Glutamatergic neuron (in vitro differentiated cells): Measurements from ENCODE around the gene GPD2. TPM values are rescaled to one million over a fixed set of nuclear protein-coding genes. Genes with fewer than 3 reads are reported as not detected.

ENCODE experiments used
- DNase-seq: peaks from one replicate; pipeline ENCODE4 v3.0.0; 2022
- H3K27ac Mint-ChIP-seq: one replicate; pipeline ENCODE4 v1.8.0; 2020; ENCODE audit warnings: mild to moderate bottlenecking, mixed read lengths, inconsistent platforms; ENCODE audit not compliant: unreplicated experiment
- H3K27me3 Mint-ChIP-seq: one replicate; pipeline ENCODE4 v1.8.0; 2020; ENCODE audit warnings: mild to moderate bottlenecking, moderate library complexity, mixed read lengths, inconsistent platforms; ENCODE audit not compliant: unreplicated experiment
- H3K36me3 Mint-ChIP-seq: one replicate; pipeline ENCODE4 v1.8.0; 2020; ENCODE audit warnings: mild to moderate bottlenecking, mixed read lengths, inconsistent platforms; ENCODE audit not compliant: unreplicated experiment
- H3K4me1 Mint-ChIP-seq: one replicate; pipeline ENCODE4 v1.8.0; 2020; ENCODE audit warnings: mild to moderate bottlenecking, low read depth, mixed read lengths, inconsistent platforms; ENCODE audit not compliant: unreplicated experiment
- H3K4me3 Mint-ChIP-seq: one replicate; pipeline ENCODE4 v1.8.0; 2020; ENCODE audit warnings: mild to moderate bottlenecking, mixed read lengths, inconsistent platforms; ENCODE audit not compliant: unreplicated experiment
- H3K9me3 Mint-ChIP-seq: one replicate; pipeline ENCODE4 v1.8.0; 2020; ENCODE audit warnings: mild to moderate bottlenecking, moderate library complexity, mixed read lengths, inconsistent platforms; ENCODE audit not compliant: unreplicated experiment
- CTCF ChIP-seq: fragments of 200-600 bp; sonication (generic); IDR thresholded peaks from one replicate; pipeline ENCODE4 v1.5.0; 2021; ENCODE audit not compliant: partially characterized antibody, unreplicated experiment
- total RNA-seq: library from RNA; stranded (reverse); fragmentation: NEBNext Ultra II Directional; extraction: Animal tissue kit (Norgen Biotek cat#: 25700); gene quantifications from one replicate; pipeline ENCODE4 v1.2.1, GENCODE V29; 2021; ENCODE audit not compliant: unreplicated experiment

Gene GPD2
- total RNA-seq, 1 donor from 2014 or later: 26.2 TPM

GRCh38 chr2:156474401-156474800, 38.2 kb downstream of the GPD2 start:
- Mint-ChIP-seq H3K4me3 (no peak overlapping the region), H3K9me3 (no peaks in the 10 kb centered on the region), H3K36me3 (no peaks in the 10 kb centered on the region), H3K27ac (no peak overlapping the region), H3K27me3 (peaks cover under 1% of the 10 kb centered on the region), H3K4me1 (no peaks in the 10 kb centered on the region)
- TF ChIP-seq CTCF: no peak
- no peak for DNase-seq

- Mint-ChIP-seq H3K9me3 (no peaks in the 10 kb centered on the region), H3K27ac (no peak overlapping the region), H3K27me3 (no peaks in the 10 kb centered on the region), H3K36me3 (no peaks in the 10 kb centered on the region), H3K4me3 (no peak overlapping the region), H3K4me1 (no peaks in the 10 kb centered on the region)
- no peak for TF ChIP-seq CTCF
- DNase-seq: no peak
These were observed 40.1 kb downstream of the GPD2 start for GRCh38 chr2:156476021-156476849.

- H3K27ac Mint-ChIP-seq: no peak overlapping the region
- no peaks in the 10 kb centered on the region for H3K27me3 Mint-ChIP-seq
- no peaks in the 10 kb centered on the region for H3K9me3 Mint-ChIP-seq
- TF ChIP-seq CTCF: no peak
- H3K4me3 Mint-ChIP-seq: no peak overlapping the region
- H3K36me3 Mint-ChIP-seq: no peaks in the 10 kb centered on the region
- H3K4me1 Mint-ChIP-seq: no peaks in the 10 kb centered on the region
- DNase-seq: no peak
These were observed 40.6 kb downstream of the GPD2 start for GRCh38 chr2:156476850-156477206.

GRCh38 chr2:156480376-156480775, 44.2 kb downstream of the GPD2 start:
- Mint-ChIP-seq H3K4me3 (no peak overlapping the region), H3K4me1 (no peaks in the 10 kb centered on the region), H3K9me3 (no peaks in the 10 kb centered on the region), H3K27me3 (no peaks in the 10 kb centered on the region), H3K36me3 (no peaks in the 10 kb centered on the region), H3K27ac (no peak overlapping the region)
- no peak for DNase-seq
- TF ChIP-seq CTCF: no peak

GRCh38 chr2:156481312-156481711, 45.1 kb downstream of the GPD2 start:
- H3K9me3 Mint-ChIP-seq: no peaks in the 10 kb centered on the region
- no peaks in the 10 kb centered on the region for H3K27me3 Mint-ChIP-seq
- no peaks in the 10 kb centered on the region for H3K36me3 Mint-ChIP-seq
- no peak for TF ChIP-seq CTCF
- no peak overlapping the region for H3K4me3 Mint-ChIP-seq
- no peaks in the 10 kb centered on the region for H3K4me1 Mint-ChIP-seq
- no peak for DNase-seq
- no peak overlapping the region for H3K27ac Mint-ChIP-seq
